Keratinocyte (primary cell): ENCODE results near the gene RAB4A.

ENCODE experiments used
- CTCF ChIP-seq, 3 experiments: IDR thresholded peaks in 1 of 3; conservative IDR thresholded peaks in 1 of 3; optimal IDR thresholded peaks in 1 of 3; 2 replicates in 2 of 3; 3 replicates in 1 of 3; pipeline versions ENCODE3 to v1.5.1; 2011; ENCODE audit warnings: low read length in 3 of 3, mild to moderate bottlenecking in 3 of 3, moderate library complexity in 2 of 3, control low read depth in 1 of 3, inconsistent platforms in 1 of 3; ENCODE audit not compliant: insufficient read depth in 2 of 3; ENCODE audit errors: extremely low read depth in 1 of 3
- EZH2 ChIP-seq: IDR thresholded peaks from one replicate; pipeline ENCODE4 v1.6.1; 2012; ENCODE audit warnings: inconsistent platforms, mild to moderate bottlenecking, low read length, moderate library complexity

GRCh38 chr1:229334269-229334668 lies 63.4 kb downstream of the RAB4A start:
- TF ChIP-seq CTCF (optimal IDR thresholded peaks at IDR 0.05 in 1 of 3, IDR thresholded peaks at IDR 0.05 in 1 of 3, conservative IDR thresholded peaks at IDR 0.05 in 1 of 3; ENCODE audit: extremely low read depth in 1 of 3, insufficient read depth in 2 of 3, low read length in 3 of 3) (no peak), EZH2 (no peak)
